Vagina (tissue), 2 donors: ENCODE measurements around the gene OSBPL10.

Experiments
- POLR2A ChIP-seq, 2 donors: fragments of 450-650 bp; IDR thresholded peaks; one replicate each; pipeline ENCODE4 v1.6.1; 2017; ENCODE audit warnings: antibody characterized with exemption in 2 of 2, mild to moderate bottlenecking in 2 of 2, moderate library complexity in 2 of 2
- TF ChIP-seq, protein P1 (sequence below), 3 experiments: fragments of 450-650 bp in 2 of 3; fragments of 200-600 bp in 1 of 3; sonication (generic) in 1 of 3; IDR thresholded peaks; one replicate each; pipeline ENCODE4 v1.5.1; 2017 to 2019; ENCODE audit warnings: antibody characterized with exemption in 3 of 3, mild to moderate bottlenecking in 2 of 3, moderate library complexity in 2 of 3

DNA sequence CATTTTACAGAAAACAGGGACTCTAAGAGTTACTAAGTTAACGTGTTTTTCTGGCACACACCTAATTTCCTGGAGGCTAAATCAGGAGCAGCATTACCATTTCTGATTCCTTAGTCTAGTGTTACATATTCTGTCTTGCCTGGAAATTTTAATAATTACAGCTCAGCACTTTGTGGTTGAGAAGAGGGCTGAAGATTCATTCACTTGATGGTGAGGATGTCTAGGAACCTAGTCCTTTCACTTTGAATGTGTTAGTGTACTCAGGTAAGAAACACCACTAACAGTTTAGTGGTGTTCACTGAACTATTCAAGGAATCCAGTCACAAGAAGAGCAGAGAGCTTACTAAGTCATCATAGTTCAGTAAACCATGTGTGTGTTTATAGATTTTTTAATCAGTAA lies 345.5 kb downstream of the OSBPL10 start:
- TF ChIP-seq, protein P1, sequence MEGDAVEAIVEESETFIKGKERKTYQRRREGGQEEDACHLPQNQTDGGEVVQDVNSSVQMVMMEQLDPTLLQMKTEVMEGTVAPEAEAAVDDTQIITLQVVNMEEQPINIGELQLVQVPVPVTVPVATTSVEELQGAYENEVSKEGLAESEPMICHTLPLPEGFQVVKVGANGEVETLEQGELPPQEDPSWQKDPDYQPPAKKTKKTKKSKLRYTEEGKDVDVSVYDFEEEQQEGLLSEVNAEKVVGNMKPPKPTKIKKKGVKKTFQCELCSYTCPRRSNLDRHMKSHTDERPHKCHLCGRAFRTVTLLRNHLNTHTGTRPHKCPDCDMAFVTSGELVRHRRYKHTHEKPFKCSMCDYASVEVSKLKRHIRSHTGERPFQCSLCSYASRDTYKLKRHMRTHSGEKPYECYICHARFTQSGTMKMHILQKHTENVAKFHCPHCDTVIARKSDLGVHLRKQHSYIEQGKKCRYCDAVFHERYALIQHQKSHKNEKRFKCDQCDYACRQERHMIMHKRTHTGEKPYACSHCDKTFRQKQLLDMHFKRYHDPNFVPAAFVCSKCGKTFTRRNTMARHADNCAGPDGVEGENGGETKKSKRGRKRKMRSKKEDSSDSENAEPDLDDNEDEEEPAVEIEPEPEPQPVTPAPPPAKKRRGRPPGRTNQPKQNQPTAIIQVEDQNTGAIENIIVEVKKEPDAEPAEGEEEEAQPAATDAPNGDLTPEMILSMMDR (IDR thresholded peaks at IDR 0.05) = no peak
- TF ChIP-seq POLR2A (IDR thresholded peaks at IDR 0.05) = no peak
